ENCODE measurements around the gene COL1A1. TPM values are rescaled to one million over a fixed set of nuclear protein-coding genes. Genes with fewer than 3 reads are reported as not detected.
A peak's percentile ranks its signal among the peaks of the same experiment; 100 is the strongest.

The COL1A1 gene
- total and polyA plus RNA-seq, 2 experiments from 2014 or later = 6,472 to 15,283 TPM

DNA sequence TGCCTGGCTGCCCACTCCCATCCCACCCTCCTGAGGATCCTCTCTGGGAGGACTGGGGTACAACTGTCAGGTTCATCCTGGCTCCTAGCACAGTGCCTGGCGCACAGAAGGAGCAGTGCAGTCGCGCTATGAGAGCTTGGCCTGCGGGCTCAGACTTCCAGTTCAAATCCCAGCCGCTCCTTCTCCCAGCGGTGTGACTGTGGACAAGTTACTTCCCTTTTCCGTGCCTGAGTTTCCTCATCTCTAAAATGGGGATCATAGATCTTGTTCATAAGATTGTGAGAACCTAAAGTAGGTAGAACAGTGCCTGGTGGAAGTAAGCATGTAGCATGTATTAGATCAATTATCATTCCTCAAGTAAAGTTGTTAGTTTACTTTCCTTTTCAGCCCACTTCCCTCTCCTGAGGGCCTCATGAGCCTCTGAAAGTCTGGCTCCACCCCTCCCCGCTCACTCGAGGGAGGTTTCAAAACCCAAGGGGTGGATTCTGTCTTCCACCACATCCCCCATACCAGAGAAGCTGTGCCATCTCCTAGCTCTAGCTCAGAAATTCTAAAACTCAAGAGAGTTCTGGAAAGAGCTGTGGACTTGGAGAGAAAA is 19.9 kb upstream of the COL1A1 start:
- H3K4me3 ChIP-seq = peak overlapping the region; percentile 10
- in situ Hi-C loops (cut with MboI) = no loop called here
- peaks cover 60% of the 10 kb centered on the region for H3K4me1 ChIP-seq (ENCODE audit: insufficient read depth)
- H3K9me3 ChIP-seq (ENCODE audit: low read depth) = no peaks in the 10 kb centered on the region
- H3K36me3 ChIP-seq (ENCODE audit: low read depth) = no peaks in the 10 kb centered on the region
- H3K9me2 ChIP-seq (ENCODE audit: insufficient read depth) = no peaks in the 10 kb centered on the region
- H3K27me3 ChIP-seq (replicated peaks; ENCODE audit: insufficient read depth) = no peaks in the 10 kb centered on the region
- DNase-seq = peak; percentile 83
- no peak overlapping the region for H2AFZ ChIP-seq
- peak overlapping the region; percentile 89 for H3K9ac ChIP-seq
- H3K79me2 ChIP-seq (ENCODE audit: insufficient read depth) = peaks cover 14% of the 10 kb centered on the region; the same call in 1 of the 2 replicates
- WGBS, 2 experiments (ENCODE audit: low coverage in 1 of 2, low lambda C conversion rate in 2 of 2, missing lambda C conversion rate in 2 of 2) = 61 to 67% methylated on average over 9 of the region's 9 CpGs
- no peak for TF ChIP-seq EZH2phosphoT487 (IDR thresholded peaks at IDR 0.05; ENCODE audit: insufficient read depth, low read depth)
- TF ChIP-seq EZH2 (IDR thresholded peaks at IDR 0.05; ENCODE audit: insufficient read depth, poor library complexity, severe bottlenecking) = no peak
- peak overlapping the region; percentile 63 for H3K4me2 ChIP-seq (ENCODE audit: unreplicated experiment)
- peaks cover 54% of the 10 kb centered on the region for H3F3A ChIP-seq (ENCODE audit: insufficient read depth)
- no peaks in the 10 kb centered on the region for H4K20me1 ChIP-seq (ENCODE audit: insufficient read depth)
- peak overlapping the region; percentile 98 for H3K27ac ChIP-seq

DNA sequence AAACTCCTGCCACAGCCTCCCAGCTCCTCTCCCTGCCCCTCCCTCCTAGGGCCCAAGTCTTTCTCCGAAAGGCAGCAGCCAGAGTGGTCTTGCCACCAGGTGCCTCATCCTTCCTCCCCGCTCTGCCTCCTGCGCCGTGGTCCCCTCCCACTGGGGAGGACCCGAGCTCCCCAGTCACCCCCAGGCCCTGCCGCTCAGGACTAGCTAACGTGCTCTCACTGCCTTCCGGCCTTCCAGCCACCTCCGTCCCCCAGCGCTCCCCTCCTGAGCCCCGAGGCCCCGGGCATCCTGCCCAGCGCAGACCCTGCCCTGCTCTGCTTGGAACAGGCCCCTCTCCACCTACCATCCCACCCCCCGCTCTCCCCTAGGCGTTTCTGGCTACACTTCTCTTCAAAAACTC is 19.4 kb upstream of the COL1A1 start:
- DNase-seq = no peak
- Histone ChIP-seq H3K9me2 (ENCODE audit: insufficient read depth) (no peaks in the 10 kb centered on the region), H3F3A (ENCODE audit: insufficient read depth) (peaks cover 59% of the 10 kb centered on the region), H2AFZ (no peak overlapping the region), H3K27me3 (replicated peaks; ENCODE audit: insufficient read depth) (no peaks in the 10 kb centered on the region), H3K27ac (peak overlapping the region; percentile 98), H3K9ac (peak overlapping the region; percentile 89), H3K4me2 (ENCODE audit: unreplicated experiment) (peak overlapping the region; percentile 63), H3K4me1 (ENCODE audit: insufficient read depth) (peaks cover 66% of the 10 kb centered on the region), H3K79me2 (ENCODE audit: insufficient read depth) (peaks cover 14% of the 10 kb centered on the region; the same call in 1 of the 2 replicates), H3K9me3 (ENCODE audit: low read depth) (no peaks in the 10 kb centered on the region), H3K4me3 (no peak overlapping the region), H3K36me3 (ENCODE audit: low read depth) (no peaks in the 10 kb centered on the region), H4K20me1 (ENCODE audit: insufficient read depth) (no peaks in the 10 kb centered on the region)
- 77 to 87% methylated on average over 5 to 15 of the region's 15 CpGs for WGBS, 2 experiments (ENCODE audit: low coverage in 1 of 2, low lambda C conversion rate in 2 of 2, missing lambda C conversion rate in 2 of 2)
- no peak for TF ChIP-seq EZH2 (IDR thresholded peaks at IDR 0.05; ENCODE audit: insufficient read depth, poor library complexity, severe bottlenecking)
- no peak for TF ChIP-seq EZH2phosphoT487 (IDR thresholded peaks at IDR 0.05; ENCODE audit: insufficient read depth, low read depth)
- in situ Hi-C loops (cut with MboI) = no loop called here

DNA sequence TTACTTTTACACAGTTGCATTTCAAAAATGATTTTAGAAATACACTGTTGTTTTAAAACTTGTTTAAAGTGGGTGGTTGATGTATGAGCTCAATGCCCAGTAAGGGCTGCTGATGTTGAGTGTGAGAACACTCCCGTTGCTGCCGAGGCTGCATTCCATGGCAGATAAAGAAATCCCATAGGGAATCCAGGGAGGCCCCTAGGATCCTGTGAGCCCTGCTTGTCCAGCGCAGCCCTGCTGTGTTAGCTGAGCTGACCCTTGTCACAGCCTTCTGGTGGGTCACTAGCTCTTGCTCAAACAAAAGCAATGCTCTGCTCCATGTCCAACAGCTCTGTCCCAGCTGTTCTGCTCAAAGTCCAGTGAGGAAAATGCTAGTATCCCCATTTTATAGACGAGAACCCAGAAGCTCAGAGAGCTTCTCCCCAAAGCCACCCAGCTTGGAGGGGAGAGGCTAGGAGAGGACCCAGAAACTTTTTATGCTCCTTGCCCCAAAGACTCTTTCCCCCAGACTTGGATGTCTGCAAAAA is 18.6 kb upstream of the COL1A1 start:
- H4K20me1 ChIP-seq (ENCODE audit: insufficient read depth) = no peaks in the 10 kb centered on the region
- H3K27ac ChIP-seq = peak overlapping the region; percentile 98
- peaks cover 14% of the 10 kb centered on the region; the same call in 1 of the 2 replicates for H3K79me2 ChIP-seq (ENCODE audit: insufficient read depth)
- 8 to 11% methylated on average over 4 of the region's 4 CpGs for WGBS, 2 experiments (ENCODE audit: low coverage in 1 of 2, low lambda C conversion rate in 2 of 2, missing lambda C conversion rate in 2 of 2)
- no peaks in the 10 kb centered on the region for H3K27me3 ChIP-seq (replicated peaks; ENCODE audit: insufficient read depth)
- H3K4me2 ChIP-seq (ENCODE audit: unreplicated experiment) = peak overlapping the region; percentile 93
- peak overlapping the region; percentile 89 for H3K9ac ChIP-seq
- H3K36me3 ChIP-seq (ENCODE audit: low read depth) = no peaks in the 10 kb centered on the region
- TF ChIP-seq EZH2phosphoT487 (IDR thresholded peaks at IDR 0.05; ENCODE audit: insufficient read depth, low read depth) (no peak), EZH2 (IDR thresholded peaks at IDR 0.05; ENCODE audit: insufficient read depth, poor library complexity, severe bottlenecking) (no peak)
- H3F3A ChIP-seq (ENCODE audit: insufficient read depth) = peaks cover 68% of the 10 kb centered on the region
- peak; percentile 90 for DNase-seq
- H3K9me3 ChIP-seq (ENCODE audit: low read depth) = no peaks in the 10 kb centered on the region
- H3K4me3 ChIP-seq = peak overlapping the region; percentile 65
- H2AFZ ChIP-seq = no peak overlapping the region
- in situ Hi-C loops (cut with MboI) = no loop called here
- peaks cover 74% of the 10 kb centered on the region for H3K4me1 ChIP-seq (ENCODE audit: insufficient read depth)
- H3K9me2 ChIP-seq (ENCODE audit: insufficient read depth) = no peaks in the 10 kb centered on the region

DNA sequence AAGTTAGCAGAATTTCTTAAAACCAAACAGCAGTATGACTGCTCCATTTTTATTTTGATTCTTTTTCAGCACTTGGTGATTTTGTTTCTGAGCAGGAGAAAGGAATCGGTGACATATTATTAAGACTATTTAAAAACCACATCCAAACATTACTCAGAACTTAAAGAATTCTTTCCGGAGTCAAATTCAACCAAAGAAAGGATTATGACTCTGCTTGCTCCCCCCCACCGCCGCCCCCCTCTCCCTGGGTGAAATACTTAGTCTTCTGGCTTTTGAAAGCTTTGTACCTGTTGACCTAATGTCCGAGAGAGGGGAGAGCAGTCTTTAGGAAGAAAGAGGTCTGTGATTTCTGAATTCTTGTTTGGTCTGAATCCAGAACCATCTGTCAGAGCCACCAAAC is 17.9 kb upstream of the COL1A1 start:
- WGBS, 2 experiments (ENCODE audit: low coverage in 1 of 2, low lambda C conversion rate in 2 of 2, missing lambda C conversion rate in 2 of 2) = 1% methylated on average over 5 of the region's 5 CpGs
- Histone ChIP-seq H2AFZ (no peak overlapping the region), H3K4me2 (ENCODE audit: unreplicated experiment) (peak overlapping the region; percentile 93), H3K9me2 (ENCODE audit: insufficient read depth) (no peaks in the 10 kb centered on the region), H3F3A (ENCODE audit: insufficient read depth) (peaks cover 74% of the 10 kb centered on the region), H3K27ac (peak overlapping the region; percentile 98), H4K20me1 (ENCODE audit: insufficient read depth) (no peaks in the 10 kb centered on the region), H3K4me1 (ENCODE audit: insufficient read depth) (peaks cover 80% of the 10 kb centered on the region), H3K27me3 (replicated peaks; ENCODE audit: insufficient read depth) (no peaks in the 10 kb centered on the region), H3K79me2 (ENCODE audit: insufficient read depth) (peaks cover 14% of the 10 kb centered on the region; the same call in 1 of the 2 replicates), H3K4me3 (peak overlapping the region; percentile 65), H3K36me3 (ENCODE audit: low read depth) (no peaks in the 10 kb centered on the region), H3K9ac (peak overlapping the region; percentile 89), H3K9me3 (ENCODE audit: low read depth) (no peaks in the 10 kb centered on the region)
- no peak for TF ChIP-seq EZH2phosphoT487 (IDR thresholded peaks at IDR 0.05; ENCODE audit: insufficient read depth, low read depth)
- no peak for TF ChIP-seq EZH2 (IDR thresholded peaks at IDR 0.05; ENCODE audit: insufficient read depth, poor library complexity, severe bottlenecking)
- peak; percentile 92 for DNase-seq
- in situ Hi-C loops (cut with MboI) = no loop called here
